ENCODE data around the gene ASPHD1.
"Not testable (repeated sequence)": the region's sequence is repeated elsewhere in the genome, so short reads cannot be mapped to it uniquely, and the experiment has no call there.

The ASPHD1 gene

DNA sequence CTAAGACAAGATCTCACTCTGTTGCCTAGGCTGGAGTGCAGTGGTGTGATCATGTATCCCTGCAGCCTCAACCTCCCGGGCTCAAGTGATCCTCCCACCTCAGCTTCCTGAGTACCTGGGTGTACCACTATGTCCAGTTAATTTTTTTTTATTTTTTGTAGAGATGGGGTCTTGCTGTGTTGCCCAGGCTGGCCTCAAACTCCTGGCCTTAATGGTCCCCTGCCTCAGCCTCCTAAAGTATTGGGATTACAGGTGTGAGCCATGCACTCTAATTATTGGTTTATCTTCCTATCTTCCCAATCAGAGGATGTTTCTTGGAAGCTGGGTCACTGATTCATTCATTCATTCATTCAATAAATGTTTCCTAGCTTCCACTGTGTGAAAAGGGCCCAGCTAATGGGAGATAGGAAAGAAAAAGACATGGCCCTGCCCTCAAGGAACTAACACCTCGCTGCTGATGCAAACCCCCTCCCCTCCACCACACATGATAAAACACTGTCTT is 8.5 kb downstream of the ASPHD1 start:
- DNase-seq: no peak

DNA sequence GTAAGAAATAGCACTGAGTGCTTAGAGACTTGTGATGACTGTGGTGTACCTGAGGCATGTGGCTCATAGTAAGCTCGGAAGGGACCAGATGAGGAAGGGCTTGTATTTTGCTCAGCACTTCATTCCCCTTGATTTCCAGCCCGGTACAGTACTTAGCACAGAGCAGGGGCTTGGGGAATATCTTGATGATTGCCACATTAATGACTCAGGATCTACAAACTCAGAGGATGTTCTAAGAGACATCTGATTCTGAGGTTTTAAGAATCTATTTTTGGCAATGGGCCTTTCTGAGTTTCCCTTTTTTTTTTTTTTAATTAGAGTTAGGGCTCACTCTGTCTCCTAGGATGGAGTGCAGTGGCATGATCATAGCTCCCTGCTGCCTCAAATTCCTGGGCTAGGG is 9.1 kb downstream of the ASPHD1 start:
- DNase-seq: no peak

DNA sequence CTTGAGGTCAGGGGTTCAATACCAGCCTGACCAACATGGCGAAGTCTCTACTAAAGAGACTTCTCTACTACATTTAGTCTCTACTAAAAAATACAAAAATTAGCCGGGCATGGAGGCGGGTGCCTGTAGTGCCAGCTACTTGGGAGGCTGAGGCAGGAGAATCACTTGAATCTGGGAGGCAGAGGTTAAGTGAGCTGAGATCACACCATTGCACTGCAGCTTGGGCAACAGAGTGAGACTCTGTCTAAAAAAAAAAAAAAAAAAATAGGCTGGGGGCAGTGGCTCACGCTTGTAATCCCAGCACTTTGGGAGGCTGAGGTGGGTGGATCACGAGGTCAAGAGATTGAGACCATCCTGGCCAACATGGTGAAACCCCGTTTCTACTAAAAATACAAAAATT is 9.6 kb downstream of the ASPHD1 start:
- not testable (repeated sequence) for DNase-seq

DNA sequence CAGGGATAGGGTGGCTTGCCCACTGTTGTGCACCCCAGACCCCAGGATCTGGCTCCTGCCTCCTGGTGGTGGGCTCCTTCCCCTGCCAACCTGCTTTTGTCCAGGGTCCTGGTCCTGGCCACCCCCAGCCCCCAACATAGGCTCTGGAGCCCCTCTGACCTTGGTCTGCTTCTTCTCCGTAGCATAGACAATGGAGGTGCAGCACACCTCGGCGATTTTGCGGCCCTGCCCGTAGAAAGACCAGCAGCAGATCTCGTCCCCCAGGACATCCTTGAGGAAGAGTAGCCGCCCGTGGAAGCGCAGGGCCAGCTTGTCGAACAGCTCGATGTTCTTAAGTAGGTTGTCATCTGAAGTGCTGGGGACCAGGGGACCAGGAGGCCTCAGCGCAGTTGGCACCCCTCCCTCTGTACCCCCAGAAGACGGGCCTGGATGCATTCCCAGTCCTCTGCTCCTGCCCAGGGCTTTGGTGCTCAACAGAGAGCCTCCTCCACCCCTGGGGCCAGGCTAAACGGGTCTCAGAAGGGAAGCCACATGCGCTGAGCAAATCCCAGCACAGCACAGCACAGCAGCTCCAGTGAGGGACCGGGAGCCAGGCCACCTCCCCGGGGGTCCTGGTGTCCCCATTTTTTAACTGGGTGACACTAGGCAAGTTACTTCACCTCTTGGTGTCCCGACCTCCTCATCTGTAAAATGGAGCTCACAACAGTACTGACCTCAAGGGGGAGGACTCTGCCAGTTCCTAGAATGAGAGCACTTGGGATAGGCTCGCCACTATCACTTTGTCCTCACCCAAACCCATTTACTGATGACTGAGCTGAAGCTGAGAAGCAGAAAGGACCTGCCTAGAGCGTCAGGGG is 10.8 kb downstream of the ASPHD1 start:
- no peak for DNase-seq

DNA sequence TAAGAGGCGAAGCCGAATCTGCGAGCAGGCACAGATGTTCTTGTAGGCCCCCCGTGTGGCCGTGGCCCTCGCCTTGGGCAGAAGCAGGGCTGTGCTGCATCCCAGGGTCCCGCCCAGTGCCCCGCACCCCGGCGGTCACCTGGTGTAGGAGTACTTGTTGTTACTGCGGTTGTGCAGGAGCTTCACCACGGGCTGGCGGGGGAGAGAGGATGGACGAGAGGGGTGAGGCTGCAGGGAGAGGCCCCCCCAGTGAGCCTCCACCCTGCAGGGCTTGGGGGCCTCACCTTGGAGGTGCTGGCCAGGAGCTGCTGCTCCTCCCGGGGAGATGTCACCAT is 11.4 kb downstream of the ASPHD1 start:
- no peak for DNase-seq

DNA sequence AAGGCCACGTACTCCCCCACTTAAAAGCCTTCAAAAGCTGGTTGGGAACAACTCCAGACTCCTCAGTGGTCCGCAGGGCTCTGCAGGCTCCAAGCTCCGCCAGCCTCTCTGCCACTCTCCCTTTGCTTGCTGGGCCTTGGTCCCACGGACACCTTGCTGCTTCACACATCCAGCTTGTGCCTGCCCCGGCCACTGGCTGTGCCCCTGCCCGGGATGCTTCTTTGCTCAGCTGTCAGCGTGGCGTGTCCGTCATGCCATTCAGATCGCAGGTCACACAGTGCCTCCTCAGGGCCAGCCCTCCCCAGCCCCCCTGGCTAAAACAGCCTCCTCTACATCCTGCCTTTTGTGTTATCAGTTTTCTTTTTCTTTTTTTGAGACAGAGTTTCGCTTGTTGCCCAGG is 11.8 kb downstream of the ASPHD1 start:
- DNase-seq: no peak

DNA sequence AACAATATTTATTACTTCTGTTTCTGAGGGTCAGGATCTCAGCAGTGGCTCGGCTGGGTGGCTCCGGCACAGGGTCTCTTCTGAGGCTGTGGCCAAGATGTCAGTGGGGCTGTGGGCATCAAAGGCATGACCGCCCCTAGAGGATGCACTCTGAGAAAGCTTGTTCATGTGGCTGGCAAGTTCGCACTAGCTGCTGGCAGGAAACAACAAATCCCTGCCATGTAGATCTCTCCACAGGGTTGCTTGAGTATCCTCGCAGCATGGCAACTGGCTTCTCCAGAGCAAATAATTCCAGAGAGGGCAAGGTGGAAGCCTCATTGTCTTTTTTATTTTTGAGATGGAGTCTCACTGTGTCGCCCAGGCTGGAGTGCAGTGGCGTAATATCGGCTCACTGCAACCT is 13.2 kb downstream of the ASPHD1 start:
- no peak for DNase-seq

DNA sequence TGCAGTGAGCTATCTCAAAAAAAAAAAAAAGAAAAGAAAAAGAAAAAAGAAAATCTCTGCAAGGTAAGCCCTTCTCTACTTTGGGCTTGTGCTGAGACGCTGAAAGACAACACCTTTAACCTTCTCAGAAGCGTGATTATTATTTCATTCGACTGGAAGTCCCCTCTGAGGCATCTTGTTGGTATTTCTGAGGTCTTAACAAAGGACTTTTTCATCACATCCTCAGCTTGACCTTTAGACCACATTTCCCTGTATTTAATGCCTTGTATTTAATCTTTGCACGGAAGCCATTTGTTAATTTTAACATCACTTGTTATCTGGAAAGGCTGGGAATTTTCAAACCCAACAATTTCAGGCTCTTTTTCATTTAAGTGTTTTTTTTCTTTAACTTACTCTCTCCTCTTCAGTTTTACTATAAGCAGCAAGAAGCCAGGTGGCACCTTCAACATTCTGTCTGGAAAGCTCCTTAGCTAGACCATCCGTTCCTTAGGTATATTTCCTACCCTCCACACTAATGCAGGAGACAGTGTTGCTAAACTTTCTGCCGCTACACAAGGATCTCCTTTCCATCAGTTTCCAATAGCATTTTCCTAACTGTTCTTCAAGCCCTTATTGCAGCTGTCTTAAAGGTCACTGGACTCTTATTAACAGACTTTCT is 15.4 kb downstream of the ASPHD1 start:
- DNase-seq: no peak

DNA sequence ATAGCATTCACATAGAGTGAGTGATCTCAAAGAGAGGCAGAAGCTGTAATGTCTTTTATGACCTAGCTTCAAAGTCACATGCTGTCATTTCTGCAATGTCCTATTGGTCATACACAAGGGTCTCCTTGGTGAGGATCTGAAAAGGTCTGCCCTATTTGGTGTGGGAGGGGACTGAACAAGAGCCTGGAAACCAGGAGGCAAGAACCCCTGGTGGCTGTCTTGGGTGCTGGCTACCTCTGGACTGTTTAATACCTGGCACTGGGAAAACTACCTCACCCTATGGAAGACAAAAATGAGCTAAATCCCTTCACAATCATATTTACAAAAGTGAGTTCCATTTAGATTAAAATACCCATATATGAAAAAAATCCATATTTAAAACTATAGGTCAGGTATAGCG is 16.7 kb downstream of the ASPHD1 start:
- no peak for DNase-seq

DNA sequence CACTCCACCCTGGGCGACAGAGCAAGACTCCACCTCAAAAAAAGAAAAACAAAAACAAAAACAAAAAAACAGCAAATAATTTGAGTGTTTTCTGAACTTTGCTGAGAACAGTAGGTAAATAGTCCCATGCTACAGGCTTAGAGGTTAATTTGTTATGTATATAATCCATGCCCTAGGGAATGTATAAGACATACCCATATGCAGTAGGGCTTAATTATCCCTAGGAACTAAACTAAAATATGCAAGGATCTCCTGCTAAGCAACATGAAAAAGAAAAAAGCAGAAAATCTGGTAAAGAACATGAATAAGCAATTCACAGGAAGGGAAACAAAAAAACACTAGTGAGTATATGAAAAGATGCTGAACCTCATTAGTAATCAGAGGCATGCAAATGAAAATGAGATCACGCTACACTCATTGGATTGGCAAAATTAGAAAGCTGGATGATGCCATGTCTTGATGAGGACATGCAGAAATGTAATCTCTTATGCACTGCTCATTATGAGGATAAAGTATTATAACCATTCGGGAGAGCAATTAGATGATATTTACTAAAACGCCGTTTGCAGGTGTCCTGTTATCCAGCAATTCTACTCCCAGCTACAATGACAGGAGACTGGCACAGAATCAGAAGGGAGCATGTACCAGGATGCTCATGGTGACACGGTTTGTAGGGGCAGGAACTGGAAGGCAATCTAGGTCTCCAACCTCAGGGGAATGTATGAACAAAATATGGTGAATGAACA is 20.2 kb downstream of the ASPHD1 start:
- no peak for DNase-seq

DNA sequence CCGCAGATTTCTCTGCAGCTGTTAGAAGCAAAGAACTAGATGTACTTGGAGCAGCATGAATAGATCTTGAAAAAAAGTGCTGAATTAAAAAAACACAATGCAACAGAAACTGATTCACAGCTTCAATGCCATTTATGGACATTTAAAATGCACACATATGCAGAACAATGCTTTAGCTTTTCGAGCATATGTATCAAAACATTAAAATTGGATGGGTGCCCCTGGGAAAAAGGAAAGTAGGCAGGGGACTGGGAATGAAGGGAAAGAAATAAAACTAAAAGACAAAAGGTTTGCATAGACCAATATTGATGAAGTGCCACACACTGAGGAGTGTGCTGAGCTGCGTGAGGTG is 20.7 kb downstream of the ASPHD1 start:
- DNase-seq: no peak

DNA sequence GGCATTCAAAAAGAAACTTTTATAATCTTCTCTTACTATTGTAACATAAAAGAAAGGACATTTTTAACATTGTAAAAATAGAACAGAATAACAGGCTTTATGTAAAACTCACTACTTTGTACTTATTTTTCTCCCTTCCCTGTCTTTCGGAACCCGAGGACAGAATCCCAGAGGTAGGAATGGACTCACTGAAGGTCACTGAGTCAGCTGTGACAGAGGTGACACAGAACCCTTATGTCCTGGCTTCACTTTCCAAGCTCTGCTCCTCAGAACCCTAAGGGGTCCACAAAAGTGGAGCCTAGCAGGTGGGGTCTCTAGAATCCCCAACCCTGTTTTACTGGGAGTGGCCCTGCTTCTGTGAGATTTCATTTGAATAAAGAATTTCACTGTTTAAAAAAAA is 22.0 kb downstream of the ASPHD1 start:
- DNase-seq: no peak

DNA sequence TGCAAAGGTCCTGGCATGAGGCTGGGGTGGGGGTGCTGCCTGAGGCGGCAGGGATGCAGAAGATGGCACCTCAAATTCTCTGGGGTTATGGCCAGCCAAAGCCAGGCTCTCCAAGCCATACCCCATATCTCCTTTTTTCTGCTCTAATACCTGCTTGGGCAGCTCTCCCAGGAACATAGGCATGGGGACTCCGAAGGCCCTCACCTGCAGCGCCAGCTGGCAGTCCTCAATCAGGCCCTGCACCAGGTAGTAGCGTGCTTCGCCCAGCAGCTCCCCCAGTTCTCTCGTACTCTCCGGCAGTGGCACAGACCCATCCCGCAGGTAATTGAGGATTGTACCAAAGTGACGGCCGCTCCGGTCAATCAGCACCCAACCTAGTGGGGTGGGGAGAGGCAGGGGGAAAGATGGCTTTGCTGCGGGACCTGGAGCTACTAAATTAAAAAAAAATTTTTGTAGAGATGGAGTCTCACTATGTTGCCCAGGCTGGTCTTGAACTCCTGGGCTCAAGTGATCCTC is 22.8 kb downstream of the ASPHD1 start:
- DNase-seq: no peak

DNA sequence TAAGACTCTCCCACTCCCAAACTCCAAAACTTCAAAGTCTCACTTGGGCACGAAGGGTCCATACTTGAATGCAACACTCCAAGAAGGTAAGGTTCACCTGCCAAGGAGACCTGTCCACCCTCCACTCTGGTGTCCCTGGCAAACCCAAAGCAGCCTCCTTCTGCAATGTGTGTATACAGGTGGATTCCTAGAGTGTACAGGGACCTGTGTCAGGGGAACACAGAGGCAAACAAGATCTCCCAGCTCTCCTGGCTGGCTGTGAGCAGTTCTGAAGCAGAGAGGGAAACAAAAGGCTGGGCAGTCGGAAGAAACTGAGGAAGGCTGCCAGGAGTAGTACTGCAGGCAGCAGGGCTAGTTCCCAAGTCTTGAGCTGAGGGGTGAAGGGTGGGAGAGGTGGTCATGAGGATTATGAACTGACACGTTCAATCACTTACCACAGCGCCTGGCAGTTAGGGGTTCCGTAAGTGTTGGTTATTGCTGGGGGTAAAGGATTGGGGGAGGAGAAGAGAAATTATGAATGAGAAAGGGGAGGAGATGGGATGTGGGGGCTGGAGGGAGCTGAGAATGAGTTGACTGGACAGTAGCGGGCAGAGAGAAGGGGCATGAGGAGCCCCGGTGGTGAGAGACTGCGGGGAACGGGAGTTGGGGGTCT is 24.9 kb downstream of the ASPHD1 start:
- DNase-seq: no peak

DNA sequence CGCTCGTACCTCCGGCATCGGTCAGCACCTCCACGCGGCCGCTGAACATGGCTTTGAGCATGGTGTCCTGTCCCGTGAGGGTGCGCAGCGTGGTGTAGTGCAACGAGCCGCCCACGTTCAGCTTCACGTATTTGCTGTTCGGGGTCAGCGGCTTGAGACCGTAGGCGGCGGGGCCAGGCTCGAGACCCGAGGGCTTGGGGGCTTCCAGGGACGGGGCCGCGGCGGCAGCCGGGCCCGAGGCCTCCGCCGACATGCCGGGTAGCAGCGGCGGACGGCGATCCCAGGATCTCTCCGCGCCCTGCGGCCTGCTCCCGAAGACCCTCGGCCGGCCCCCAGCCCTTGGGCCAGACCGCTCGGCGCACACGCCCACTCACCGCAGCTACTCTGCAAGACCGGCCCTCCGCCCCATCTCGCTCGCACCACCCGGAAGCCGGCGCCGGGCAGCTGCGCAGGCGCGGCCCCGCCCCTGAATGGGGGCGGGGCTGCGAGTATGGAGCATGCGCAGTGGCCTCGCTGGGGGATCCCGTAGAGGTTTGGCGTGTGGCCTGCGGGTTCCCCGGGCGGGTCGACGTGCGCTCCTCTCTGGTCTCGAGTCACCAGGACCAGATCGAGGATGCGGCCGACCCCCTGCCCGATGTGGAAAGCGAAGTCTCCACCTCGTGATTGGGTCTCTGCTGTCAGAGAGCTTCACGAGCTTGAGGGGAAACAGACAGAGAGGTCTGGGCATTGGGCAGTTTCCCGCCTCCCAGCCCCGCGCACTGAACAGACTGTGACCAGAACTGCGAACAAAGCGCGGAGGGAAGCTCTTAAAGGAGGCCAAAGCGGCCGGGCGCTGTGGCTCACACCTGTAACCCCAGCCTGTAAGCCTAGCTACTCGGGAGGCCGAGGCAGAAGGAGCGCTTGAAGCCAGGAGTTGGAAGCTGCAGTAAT is 25.8 kb downstream of the ASPHD1 start, which contains the start of gene KCTD13:
Gene KCTD13 (minus strand): TSS at position 446 of the 930 bp plus-strand sequence. CDS start 193 bp downstream, at position 253.
- peak; percentile 88 for DNase-seq

DNA sequence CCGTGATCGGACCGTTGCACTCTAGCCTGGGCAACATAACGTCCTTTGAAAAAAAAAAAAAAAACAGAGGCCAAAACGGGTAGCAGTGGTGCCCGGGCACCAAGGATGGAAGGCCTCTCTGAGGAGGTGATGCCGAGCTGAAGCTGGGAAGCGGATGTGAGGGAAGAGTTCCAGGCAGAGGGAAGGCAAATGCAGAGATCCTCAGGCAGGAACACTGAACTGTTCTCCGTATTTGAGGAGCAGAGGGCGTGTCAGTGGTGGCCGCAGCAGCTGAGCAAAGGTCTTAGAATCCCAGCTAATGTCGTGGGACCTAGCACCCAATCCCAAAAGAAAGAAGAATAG is 26.4 kb downstream of the ASPHD1 start:
- DNase-seq: no peak

DNA sequence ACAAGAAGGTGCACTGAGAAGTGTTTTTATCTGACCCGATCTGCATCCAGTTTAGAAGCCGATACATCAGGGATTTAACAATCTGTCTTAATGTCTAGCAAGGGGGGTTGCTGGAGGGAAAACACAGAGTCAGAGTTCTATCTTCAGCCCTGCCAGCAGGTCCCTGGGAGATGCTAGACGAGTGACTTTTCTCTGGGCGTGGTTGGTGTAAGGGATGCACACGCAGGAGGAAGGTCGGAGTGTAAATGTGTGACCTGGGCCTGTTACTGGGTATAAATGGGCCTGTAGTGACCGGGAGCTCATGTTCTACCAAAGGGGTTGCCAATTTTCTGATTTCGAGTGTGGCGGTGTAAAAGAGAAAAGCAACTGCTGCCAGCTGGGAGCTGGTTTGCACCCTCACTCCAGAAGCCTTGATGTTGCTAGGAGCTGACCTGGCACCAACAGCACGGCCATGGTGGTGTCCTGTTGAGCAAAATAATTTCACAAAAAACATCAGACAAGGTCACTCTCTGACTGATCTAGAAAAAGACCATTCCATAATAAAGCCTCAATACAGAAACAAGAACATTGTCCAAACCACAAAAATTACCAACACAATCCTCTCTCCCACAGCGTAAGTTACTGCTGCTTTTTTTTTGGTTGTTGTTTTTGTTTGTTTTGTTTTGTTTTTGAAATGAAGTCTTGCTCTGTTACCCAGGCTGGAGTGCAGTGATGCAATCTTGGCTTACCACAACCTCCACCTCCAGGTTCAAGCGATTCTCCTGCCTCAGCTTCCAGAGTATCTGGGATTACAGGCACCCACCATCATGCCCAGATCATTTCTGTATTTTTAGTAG is 27.0 kb downstream of the ASPHD1 start:
- DNase-seq: no peak

DNA sequence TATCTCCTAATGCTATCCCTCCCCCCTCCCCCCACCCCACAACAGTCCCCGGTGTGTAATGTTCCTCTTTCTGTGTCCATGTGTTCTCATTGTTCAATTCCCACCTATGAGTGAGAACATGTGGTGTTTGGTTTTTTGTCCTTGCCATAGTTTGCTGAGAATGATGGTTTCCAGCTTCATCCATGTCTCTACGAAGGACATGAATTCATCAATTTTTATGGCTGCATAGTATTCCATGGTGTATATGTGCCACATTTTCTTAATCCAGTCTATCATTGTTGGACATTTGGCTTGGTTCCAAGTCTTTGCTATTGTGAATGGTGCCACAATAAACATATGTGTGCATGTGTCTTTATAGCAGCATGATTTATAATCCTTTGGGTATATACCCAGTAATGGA is 31.5 kb downstream of the ASPHD1 start:
- DNase-seq: not testable (repeated sequence)

DNA sequence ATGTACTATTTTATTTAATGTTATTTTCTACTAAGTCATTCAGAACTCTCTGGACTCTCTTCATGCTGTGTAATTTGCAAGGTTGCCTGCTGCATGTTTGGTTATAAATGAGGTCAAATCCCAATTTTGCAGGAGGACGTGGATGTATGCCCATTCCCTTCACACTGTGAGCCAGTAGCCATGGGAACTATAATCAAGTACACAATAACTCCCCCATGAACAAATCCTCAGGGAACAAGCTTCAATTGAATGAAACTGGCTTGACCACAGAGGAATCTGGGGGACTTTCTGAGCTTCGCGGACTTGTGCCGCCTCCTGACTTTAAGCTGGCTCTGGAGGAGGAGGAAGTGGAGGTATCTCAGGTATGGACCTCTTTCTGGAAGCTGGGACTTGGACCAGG is 40.4 kb downstream of the ASPHD1 start:
- DNase-seq: no peak

DNA sequence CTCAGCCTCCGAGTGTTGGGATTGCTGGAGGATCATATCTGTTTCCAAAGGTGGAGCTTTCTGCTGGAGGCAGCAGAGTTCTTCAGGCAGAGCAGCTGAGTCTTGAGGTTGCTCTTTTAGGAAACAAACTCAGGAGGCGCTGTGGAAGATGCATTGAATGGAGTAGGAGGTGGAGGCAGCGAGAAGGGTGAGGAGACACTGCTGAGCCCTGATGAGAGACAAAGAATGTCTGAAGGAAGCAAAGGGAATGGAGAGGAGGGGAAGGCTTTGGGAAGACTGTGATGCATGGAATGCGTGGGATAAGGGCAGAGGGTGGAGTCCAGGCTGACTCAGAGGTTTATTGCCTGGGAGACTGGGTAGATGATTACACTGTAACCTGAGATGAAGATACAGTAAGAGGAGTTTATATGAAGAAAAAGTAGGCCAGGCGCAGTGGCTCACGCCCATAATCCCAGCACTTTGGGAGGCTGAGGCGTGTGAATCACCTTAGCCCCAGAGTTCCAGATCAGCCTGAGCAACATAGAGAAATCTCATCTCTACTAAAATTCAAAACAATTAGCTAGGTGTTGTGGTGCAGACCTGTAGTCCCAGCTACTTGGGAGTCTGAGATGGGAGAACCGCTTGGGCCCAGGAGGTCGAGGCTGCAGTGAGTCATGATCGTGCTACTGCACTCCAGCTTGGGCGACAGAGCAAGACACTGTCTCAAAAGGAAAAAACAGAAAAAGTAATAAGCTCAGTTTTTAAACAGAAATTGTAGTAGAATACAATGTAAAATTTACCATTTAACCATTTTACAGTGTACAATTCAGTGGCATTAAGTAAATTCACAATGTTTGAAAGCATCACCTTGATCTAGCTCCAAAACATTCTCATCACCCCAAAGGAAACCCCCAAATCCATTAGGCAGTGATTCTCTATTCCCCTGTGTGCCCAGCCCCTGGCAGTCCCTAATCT is 43.8 kb downstream of the ASPHD1 start:
- no peak for DNase-seq

Measured in central memory CD4-positive, alpha-beta T cell (primary cell).